Activated CD4-positive, alpha-beta T cell treated with anti-CD3 and anti-CD28 coated beads for 24 hours (primary cell): Measurements from ENCODE around the gene SLC38A6.

Source experiments
- DNase-seq, 2 donors: peaks; one replicate each; pipeline ENCODE4 v3.0.0-alpha.2; 2020; ENCODE audit warnings: low read depth in 2 of 2

The SLC38A6 gene

DNA sequence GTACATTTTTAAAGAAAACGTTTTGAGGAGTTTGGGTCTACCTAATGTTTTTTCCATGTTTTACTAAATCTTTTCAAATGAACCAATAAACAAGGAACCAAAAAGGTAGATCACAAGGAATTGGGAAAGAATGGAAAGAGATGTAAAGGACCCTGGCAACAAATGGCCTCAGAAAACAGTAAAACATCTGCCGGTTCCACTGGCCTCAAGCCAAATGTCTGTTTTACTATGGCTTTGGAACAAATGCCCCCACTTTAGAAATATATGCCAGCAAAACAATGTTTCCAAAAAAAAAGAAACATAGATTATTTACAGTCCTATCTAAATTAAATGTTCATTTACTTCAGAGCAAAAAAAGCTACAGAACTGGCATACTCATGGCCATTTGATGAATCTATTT is 3.2 kb upstream of the SLC38A6 start:
- DNase-seq: no peak

- no peak for DNase-seq
Observed at GRCh38 chr14:60981633-60982455, 799 bp downstream of the SLC38A6 start.

- DNase-seq: no peak
Observed at GRCh38 chr14:60984196-60984595, 3.2 kb downstream of the SLC38A6 start.

- DNase-seq: no peak
Observed at GRCh38 chr14:60986500-60986899, 5.5 kb downstream of the SLC38A6 start.

GRCh38 chr14:60989599-60989998 is 8.6 kb downstream of the SLC38A6 start:
- no peak for DNase-seq

GRCh38 chr14:60998617-60999016 is 17.6 kb downstream of the SLC38A6 start:
- DNase-seq: no peak

- DNase-seq: no peak
Observed at GRCh38 chr14:60999536-60999935, 18.5 kb downstream of the SLC38A6 start.

DNA sequence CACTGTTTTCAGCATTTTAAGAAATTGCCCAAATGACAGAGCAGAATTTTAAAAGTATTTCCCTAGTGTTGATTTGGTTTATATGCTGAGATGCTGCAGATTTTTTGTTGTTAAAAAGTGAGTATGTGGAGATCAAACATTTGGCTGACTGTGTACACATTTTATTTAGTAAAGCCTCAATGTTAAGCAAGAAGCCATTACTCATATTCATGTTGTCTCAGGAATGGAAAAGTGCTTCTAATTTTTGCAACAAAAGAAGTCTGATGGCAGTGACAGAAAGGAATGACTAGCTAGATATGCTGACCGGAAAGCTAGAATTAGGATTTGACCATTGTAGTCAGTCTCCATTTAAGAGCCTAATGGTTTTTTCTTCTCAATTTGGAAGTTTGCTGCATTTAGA is 22.5 kb downstream of the SLC38A6 start:
- DNase-seq: no peak

DNA sequence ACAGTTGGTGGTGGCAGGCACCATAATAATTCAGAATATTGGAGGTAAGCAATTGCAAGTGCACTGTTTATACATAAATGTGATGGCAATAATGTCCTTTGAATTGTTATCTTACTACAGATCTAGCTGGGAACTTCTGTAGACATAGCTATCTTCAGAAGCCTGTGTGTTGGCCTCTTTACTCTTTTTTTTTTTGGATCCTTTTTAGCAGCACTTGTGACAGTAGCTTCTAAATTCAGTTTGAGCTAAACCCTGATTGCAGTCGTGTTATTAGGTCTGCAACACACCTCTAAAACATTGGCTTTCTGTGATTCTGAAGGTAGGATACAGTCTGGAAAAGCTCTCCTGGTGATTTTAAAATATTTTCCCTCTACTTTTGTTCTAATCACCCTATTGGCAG is 38.5 kb downstream of the SLC38A6 start:
- no peak for DNase-seq

DNA sequence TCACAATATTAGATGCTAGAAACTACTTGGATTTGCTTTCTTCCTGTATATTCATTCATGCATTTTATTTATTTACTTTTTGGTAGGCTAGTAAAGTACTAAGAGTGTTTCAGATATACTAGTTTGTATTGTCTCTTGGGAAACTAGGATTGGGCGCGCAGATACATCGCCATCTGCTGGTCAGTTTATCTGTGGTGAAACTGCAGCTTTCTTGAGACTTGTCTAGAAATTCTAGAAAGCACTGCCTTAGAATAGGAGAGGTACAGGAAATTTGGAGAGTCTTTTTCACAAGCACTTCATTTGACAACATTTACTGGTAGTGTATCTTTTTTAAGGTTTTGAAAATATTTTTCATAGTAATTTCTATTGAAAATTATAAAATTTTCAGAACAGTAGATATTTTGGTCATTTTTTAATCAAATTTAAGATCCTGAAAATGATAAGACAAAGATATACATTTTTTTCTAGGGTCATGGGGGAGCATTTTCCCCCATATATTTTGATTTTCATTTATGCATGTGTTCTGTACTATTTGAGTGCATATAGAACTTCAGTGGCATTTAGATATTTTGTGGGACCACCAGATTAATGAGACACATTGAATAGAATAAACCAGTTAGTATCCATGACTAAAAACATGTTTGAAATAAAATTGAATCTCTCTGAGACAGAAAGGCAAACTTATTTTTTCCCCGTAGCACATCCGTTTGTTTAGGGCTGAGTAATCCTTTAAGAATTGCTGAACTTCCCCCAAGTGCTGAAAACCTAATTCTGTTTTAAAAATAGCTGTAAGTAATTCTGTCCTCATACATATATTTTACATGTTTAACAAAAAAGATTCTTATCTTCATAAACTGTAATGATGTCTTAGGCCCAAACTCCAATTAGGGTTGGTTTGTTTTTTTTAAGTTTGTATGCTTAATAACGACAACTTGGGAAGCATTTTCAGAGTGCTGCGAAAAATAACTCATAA is 44.5 kb downstream of the SLC38A6 start:
- peak; percentile 15 to 26 for DNase-seq

DNA sequence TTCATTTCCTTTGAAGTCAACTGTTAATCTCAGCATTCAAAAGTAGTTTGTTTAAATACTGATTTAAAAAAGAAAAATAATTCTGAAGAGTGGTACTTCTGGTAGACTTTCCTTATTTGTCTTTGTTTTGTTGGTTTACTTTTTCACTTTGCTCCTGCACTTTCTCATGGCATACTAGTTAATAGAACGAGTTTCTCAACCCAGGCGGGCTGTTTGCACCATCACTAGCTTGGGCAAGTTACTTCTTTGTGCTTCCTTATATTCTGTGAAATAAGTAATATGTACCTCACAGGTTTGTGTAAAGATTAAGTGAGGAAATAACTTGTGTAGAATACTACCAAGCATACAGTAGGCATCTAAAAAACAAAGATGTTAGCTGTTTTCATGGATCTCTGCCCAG is 45.5 kb downstream of the SLC38A6 start:
- DNase-seq: no peak

GRCh38 chr14:61031026-61031425 is 50.0 kb downstream of the SLC38A6 start:
- no peak for DNase-seq

GRCh38 chr14:61033054-61033453 is 52.0 kb downstream of the SLC38A6 start:
- DNase-seq: no peak

DNA sequence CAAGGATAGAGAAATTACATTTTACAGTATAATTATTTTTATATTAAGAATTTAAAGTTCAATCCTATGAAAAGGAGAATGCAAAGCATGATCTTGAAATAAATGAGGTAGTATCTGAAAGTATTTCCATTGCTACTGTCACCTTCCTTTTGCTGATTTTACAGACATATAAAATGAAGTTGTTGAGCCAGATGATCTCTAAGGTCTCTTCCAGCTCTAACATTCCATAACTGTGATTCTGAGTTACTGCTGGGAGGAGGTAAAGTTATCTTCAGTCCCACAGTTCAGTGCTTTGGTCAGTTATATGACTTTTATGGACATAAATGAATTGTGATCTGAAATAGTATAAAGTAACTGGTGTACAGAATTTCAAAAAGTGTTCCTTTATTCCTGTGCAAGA is 52.8 kb downstream of the SLC38A6 start:
- no peak for DNase-seq

GRCh38 chr14:61034416-61035120 is 53.5 kb downstream of the SLC38A6 start:
- DNase-seq: no peak

DNA sequence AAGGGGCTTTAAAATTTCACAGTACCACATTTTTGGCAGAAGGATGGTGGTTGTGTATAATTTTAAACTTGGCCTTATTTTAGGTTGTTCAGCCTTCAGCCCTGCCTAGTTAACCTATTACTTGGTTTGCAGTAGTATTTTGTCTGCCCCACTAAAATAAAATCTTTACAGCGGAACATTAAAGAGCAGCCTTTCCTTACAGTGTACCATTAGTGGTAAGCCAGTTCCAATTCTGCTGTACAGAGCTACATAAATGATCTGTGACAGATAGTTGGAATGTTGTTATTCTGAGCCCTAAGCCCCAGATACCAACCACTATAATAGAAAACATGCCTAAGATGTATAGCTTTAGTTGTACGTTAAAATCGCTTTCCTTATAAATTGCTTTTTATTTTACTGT is 56.2 kb downstream of the SLC38A6 start:
- no peak for DNase-seq

DNA sequence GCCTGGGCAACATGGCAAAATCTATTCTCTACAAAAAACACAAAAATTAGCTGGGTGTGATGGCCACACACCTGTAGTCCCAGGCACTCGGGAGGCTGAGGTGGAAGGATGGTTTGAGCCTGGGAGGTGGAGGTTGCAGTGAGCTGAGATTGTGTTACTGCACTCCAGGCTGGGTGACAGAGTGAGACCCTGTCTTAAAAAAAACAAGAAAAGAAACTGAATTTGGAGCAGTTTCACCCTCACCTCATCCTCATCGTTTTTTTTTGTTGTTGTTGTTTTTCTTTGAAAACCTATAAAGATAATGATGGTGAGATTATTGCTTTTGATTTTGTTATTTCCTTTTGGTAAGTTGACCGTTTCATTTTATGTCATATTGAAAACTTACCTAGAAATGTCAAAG is 60.7 kb downstream of the SLC38A6 start:
- no peak for DNase-seq

DNA sequence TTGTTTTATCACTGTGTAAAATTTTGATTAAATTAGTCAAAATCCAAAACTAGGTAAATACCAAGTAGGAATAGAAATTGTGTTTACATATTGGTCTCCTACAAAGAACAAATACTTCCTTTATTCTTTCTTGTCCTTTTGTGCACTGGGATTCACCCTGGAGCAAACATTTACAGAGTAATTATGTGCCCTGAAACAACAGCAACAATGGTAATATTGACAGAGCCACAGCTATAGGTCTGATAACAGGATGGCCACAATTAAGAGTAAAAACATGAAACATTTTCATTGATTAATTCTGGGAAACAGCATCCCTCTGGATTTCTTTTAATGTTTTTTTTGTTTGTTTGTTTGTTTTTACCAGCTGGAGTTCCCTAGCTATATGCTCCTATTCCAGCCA is 61.2 kb downstream of the SLC38A6 start:
- no peak for DNase-seq

GRCh38 chr14:61043506-61043905 is 62.5 kb downstream of the SLC38A6 start:
- DNase-seq: no peak

DNA sequence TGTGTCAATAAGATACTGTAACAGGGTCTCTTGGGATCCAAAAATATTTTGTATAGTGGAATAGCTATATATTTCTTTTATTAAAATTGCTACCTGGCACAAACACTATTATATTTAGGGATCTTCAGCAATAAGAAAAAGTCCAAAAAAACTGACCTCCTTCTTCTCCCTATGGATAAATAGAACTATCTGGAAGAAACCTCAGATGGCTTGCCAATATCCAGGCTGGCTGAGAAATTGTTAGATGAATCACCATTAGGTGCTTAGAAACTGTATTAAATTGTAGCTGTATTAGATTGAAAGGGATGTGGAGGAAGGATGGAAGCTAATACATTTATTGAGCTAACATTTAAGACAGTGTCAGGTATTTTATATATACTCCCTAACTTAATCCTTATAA is 66.0 kb downstream of the SLC38A6 start:
- DNase-seq: no peak

- DNase-seq: no peak
Observed at GRCh38 chr14:61048640-61049039, 67.6 kb downstream of the SLC38A6 start.

DNA sequence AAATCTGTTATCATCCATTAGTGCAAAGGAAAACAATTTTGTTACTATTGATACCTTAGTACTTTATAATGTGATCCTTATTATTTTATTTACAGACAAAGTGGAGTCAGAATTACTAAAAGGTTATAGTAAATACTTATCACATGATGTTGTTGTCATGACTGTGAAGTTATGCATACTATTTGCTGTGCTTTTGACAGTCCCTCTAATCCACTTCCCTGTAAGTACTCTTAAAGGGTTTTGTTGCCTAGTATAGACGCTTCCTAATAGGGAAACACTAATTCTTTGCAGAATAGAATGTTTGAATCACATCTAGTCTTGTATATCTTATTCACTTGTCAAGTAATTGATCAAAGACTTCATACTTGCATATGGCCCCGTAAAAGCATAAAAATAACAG is 69.4 kb downstream of the SLC38A6 start:
- no peak for DNase-seq
